H1 (cell line): Measurements from ENCODE around the gene IL17REL. TPM values are rescaled to one million over a fixed set of nuclear protein-coding genes. Genes with fewer than 3 reads are reported as not detected.
A peak's percentile ranks its signal among the peaks of the same experiment; 100 is the strongest.

Source experiments
- CTCF ChIA-PET: fragments of 300-600 bp; sonication (Branson Sonifier 250); formaldehyde crosslinking; loops from one replicate; lab custom pipeline; 2021; ENCODE audit not compliant: partially characterized antibody; lab: Charles Lee
- POLR2A ChIA-PET: fragments of 300-600 bp; sonication (Branson Sonifier 250); formaldehyde crosslinking; loops from one replicate; lab custom pipeline; 2021; ENCODE audit warnings: inconsistent platforms; ENCODE audit not compliant: partially characterized antibody; lab: Charles Lee
- DNase-seq, 2 experiments: peaks; one replicate each; pipeline versions ENCODE4 v3.0.0 to v3.0.0-alpha.2; 2010 to 2022; ENCODE audit warnings: low spot score in 2 of 2, low read depth in 1 of 2, mixed read lengths in 1 of 2
- FAIRE-seq: peaks from 2 replicates; lab custom pipeline; 2011; peaks lifted over from hg19 to GRCh38; lab: Jason Lieb, UNC
- H2AFZ ChIP-seq: 2 replicates; pipeline ENCODE4 v1.8.1; 2012; ENCODE audit warnings: low read length, inconsistent platforms
- H2AK5ac ChIP-seq: 2 replicates; pipeline ENCODE4 v1.6.1; 2013; ENCODE audit warnings: low read depth, low read length
- H2BK120ac ChIP-seq: replicated peaks from 2 replicates; pipeline ENCODE3; 2013; ENCODE audit warnings: low read depth, low read length, inconsistent platforms
- H2BK12ac ChIP-seq: 2 replicates; pipeline ENCODE4 v1.6.1; 2013; ENCODE audit warnings: low read depth, low read length
- H2BK15ac ChIP-seq: 2 replicates; pipeline ENCODE4 v1.6.1; 2013; ENCODE audit warnings: low read length
- H2BK20ac ChIP-seq: 2 replicates; pipeline ENCODE4 v1.6.1; 2013; ENCODE audit warnings: low read length
- H2BK5ac ChIP-seq: 2 replicates; pipeline ENCODE4 v1.6.1; 2013; ENCODE audit warnings: low read depth, low read length
- H3K14ac ChIP-seq: 2 replicates; pipeline ENCODE4 v1.6.1; 2013; ENCODE audit warnings: inconsistent platforms; ENCODE audit not compliant: insufficient read length
- H3K18ac ChIP-seq: 2 replicates; pipeline ENCODE4 v1.6.1; 2013; ENCODE audit warnings: low read length; ENCODE audit errors: extremely low read depth
- H3K23ac ChIP-seq: 2 replicates; pipeline ENCODE4 v1.6.1; 2013; ENCODE audit warnings: inconsistent platforms; ENCODE audit not compliant: insufficient read length
- H3K23me2 ChIP-seq: 2 replicates; pipeline ENCODE4 v1.6.1; 2013; ENCODE audit warnings: low read depth, low read length
- H3K27ac ChIP-seq: 2 replicates; pipeline ENCODE4 v1.6.1; 2011; ENCODE audit warnings: low read depth, low read length, inconsistent platforms
- H3K27me3 ChIP-seq, 4 experiments: replicated peaks in 1 of 4; 1 replicate in 1 of 4; 2 replicates in 3 of 4; pipeline versions ENCODE4 v1.6.1 to v1.8.1; 2011 to 2013; ENCODE audit warnings: low read length in 3 of 4, mild to moderate bottlenecking in 3 of 4, inconsistent platforms in 2 of 4, mixed read lengths in 2 of 4, moderate library complexity in 1 of 4; ENCODE audit not compliant: control insufficient read depth in 3 of 4, insufficient read depth in 3 of 4; ENCODE audit errors: extremely low read depth in 1 of 4
- H3K36me3 ChIP-seq, 4 experiments: 2 replicates each; pipeline versions ENCODE4 v1.6.1 to v1.8.1; 2011 to 2013; ENCODE audit warnings: mild to moderate bottlenecking in 4 of 4, low read length in 3 of 4, moderate library complexity in 2 of 4, control low read depth in 1 of 4, inconsistent platforms in 1 of 4; ENCODE audit not compliant: insufficient read depth in 4 of 4, control insufficient read depth in 2 of 4
- H3K4ac ChIP-seq: replicated peaks from 2 replicates; pipeline ENCODE3; 2013; ENCODE audit warnings: low read length, low read depth, mixed read lengths, inconsistent platforms; ENCODE audit not compliant: insufficient read length
- H3K4me1 ChIP-seq, 4 experiments: replicated peaks in 1 of 4; 1 replicate in 1 of 4; 2 replicates in 3 of 4; pipeline versions ENCODE4 v1.6.1 to v1.8.1; 2011 to 2013; ENCODE audit warnings: low read length in 3 of 4, inconsistent platforms in 2 of 4, mixed read lengths in 1 of 4; ENCODE audit not compliant: insufficient read depth in 4 of 4, control insufficient read depth in 3 of 4
- H3K4me2 ChIP-seq, 2 experiments: 2 replicates each; pipeline versions ENCODE4 v1.6.1 to v1.8.1; 2011 to 2013; ENCODE audit warnings: low read depth in 2 of 2, low read length in 2 of 2, control low read depth in 1 of 2, inconsistent platforms in 1 of 2, mild to moderate bottlenecking in 1 of 2; ENCODE audit not compliant: insufficient read depth in 1 of 2
- H3K4me3 ChIP-seq, 4 experiments: fragments of 200-600, 300-600 bp in 1 of 4; sonication (generic), shearing (Covaris generic), sonication (Bioruptor Twin) in 1 of 4; 2 replicates each; pipeline versions ENCODE4 v1.5.1 to v1.8.1; 2011 to 2016; ENCODE audit warnings: low read length in 4 of 4, low read depth in 3 of 4, control low read depth in 2 of 4, inconsistent platforms in 2 of 4, mild to moderate bottlenecking in 2 of 4, mixed read lengths in 1 of 4, moderate library complexity in 1 of 4; ENCODE audit not compliant: insufficient read depth in 2 of 4; ENCODE audit errors: extremely low read depth in 1 of 4
- H3K56ac ChIP-seq: replicated peaks from 2 replicates; pipeline ENCODE3; 2013; ENCODE audit warnings: low read depth, mild to moderate bottlenecking, mixed read lengths, low read length, inconsistent platforms; ENCODE audit not compliant: insufficient read length
- H3K79me1 ChIP-seq: 2 replicates; pipeline ENCODE4 v1.6.1; 2013; ENCODE audit warnings: low read depth, low read length, control low read depth
- H3K79me2 ChIP-seq, 2 experiments: 2 replicates each; pipeline versions ENCODE4 v1.6.1 to v1.8.1; 2012 to 2013; ENCODE audit warnings: low read length in 2 of 2, mild to moderate bottlenecking in 2 of 2, inconsistent platforms in 1 of 2; ENCODE audit not compliant: insufficient read depth in 2 of 2, control insufficient read depth in 1 of 2
- H3K9ac ChIP-seq, 4 experiments: replicated peaks in 1 of 4; 1 replicate in 1 of 4; 2 replicates in 3 of 4; pipeline versions ENCODE4 v1.6.1 to v1.8.1; 2011 to 2013; ENCODE audit warnings: low read depth in 3 of 4, low read length in 3 of 4, control low read depth in 2 of 4, mild to moderate bottlenecking in 2 of 4, moderate library complexity in 2 of 4, inconsistent platforms in 1 of 4; ENCODE audit errors: extremely low read depth in 1 of 4
- H3K9me3 ChIP-seq, 2 experiments: 2 replicates each; pipeline versions ENCODE4 v1.6.1 to v1.8.1; 2012 to 2013; ENCODE audit warnings: mild to moderate bottlenecking in 2 of 2, moderate library complexity in 2 of 2, control low read depth in 1 of 2, inconsistent platforms in 1 of 2, low read depth in 1 of 2, low read length in 1 of 2, mixed read lengths in 1 of 2; ENCODE audit not compliant: insufficient read depth in 2 of 2
- H4K20me1 ChIP-seq, 2 experiments: replicated peaks in 1 of 2; 2 replicates each; pipeline versions ENCODE3 to v1.8.1; 2011 to 2013; ENCODE audit warnings: inconsistent platforms in 2 of 2, low read length in 2 of 2, mild to moderate bottlenecking in 1 of 2; ENCODE audit not compliant: insufficient read depth in 2 of 2, control insufficient read depth in 1 of 2
- H4K5ac ChIP-seq: 2 replicates; pipeline ENCODE4 v1.6.1; 2013; ENCODE audit warnings: low read length, low read depth, mixed read lengths, inconsistent platforms; ENCODE audit not compliant: insufficient read length
- H4K8ac ChIP-seq: 2 replicates; pipeline ENCODE4 v1.8.0; 2013; ENCODE audit warnings: mild to moderate bottlenecking, moderate library complexity, low read length, inconsistent platforms; ENCODE audit not compliant: insufficient read depth; ENCODE audit errors: extremely low read depth
- H4K91ac ChIP-seq: replicated peaks from 2 replicates; pipeline ENCODE3; 2013; ENCODE audit warnings: low read length, mixed read lengths, inconsistent platforms; ENCODE audit not compliant: insufficient read length
- WGBS, 2 experiments: shearing (Covaris generic) in 1 of 2; methylation state at CpG; one replicate each; pipeline versions ENCODE4 v1.1.6 to v1.1.7; 2013 to 2015; ENCODE audit warnings: low lambda C conversion rate in 2 of 2, mixed read lengths in 2 of 2, inconsistent platforms in 1 of 2, low coverage in 1 of 2, missing lambda C conversion rate in 1 of 2; ENCODE audit not compliant: insufficient replicate concordance in 2 of 2, insufficient coverage in 1 of 2, insufficient read length in 1 of 2; ENCODE audit errors: extremely low coverage in 1 of 2, missing lambda C conversion rate in 1 of 2; 5-methylcytosine and 5-hydroxymethylcytosine counted together
- polyA plus RNA-seq, 7 experiments: library from polyadenylated mRNA; depleted of rRNA in 3 of 7; stranded (reverse) in 5 of 7; unstranded in 2 of 7; fragments of >200 nt in 5 of 7; fragments of 200-250 nt in 2 of 7; gene quantifications; 1 replicate in 5 of 7; 2 replicates in 1 of 7; 4 replicates in 1 of 7; pipeline versions ENCODE4 v1.2.1 to v1.2.3, GENCODE V29; 2011 to 2013; ENCODE audit warnings: missing spikeins in 2 of 7, mixed read lengths in 2 of 7
- total RNA-seq: library from RNA; stranded (reverse); fragmentation: NEBNext Ultra II Directional; extraction: Animal tissue kit (Norgen Biotek cat#: 25700); gene quantifications from 2 replicates; pipeline ENCODE4 v1.2.1, GENCODE V29; 2021

Gene IL17REL
- total and polyA plus RNA-seq, 2 of the 8 experiments (the other 6 are each of a cell fraction or from before 2014, with no cell fraction given) = 0.15 to 0.20 TPM

GRCh38 chr22:50058906-50059880 is 46.6 kb upstream of the IL17REL start:
- Histone ChIP-seq H3K4me2 (peak overlapping the region; percentile 86 to 89), H3K4ac (no peak overlapping the region), H2BK15ac (no peak overlapping the region), H4K8ac (no peak overlapping the region), H4K20me1 (no peaks in the 10 kb centered on the region), H2BK12ac (no peak overlapping the region), H2BK120ac (no peak overlapping the region), H2BK5ac (no peak overlapping the region), H2BK20ac (no peak overlapping the region), H3K4me1 (peaks cover 0 to 11% (median 2%) of the 10 kb centered on the region in 4 experiments; a peak in 4 of 7 replicates), H3K18ac (no peak overlapping the region; the same call in 1 of the 2 replicates), H4K5ac (no peak overlapping the region), H3K79me2 (no peaks in the 10 kb centered on the region), H3K23ac (no peak overlapping the region), H3K9me3 (no peaks in the 10 kb centered on the region), H3K36me3 (no peaks in the 10 kb centered on the region), H2AK5ac (no peak overlapping the region), H3K23me2 (peaks cover 15% of the 10 kb centered on the region; the same call in 1 of the 2 replicates), H3K56ac (no peak overlapping the region), H3K27ac (no peak overlapping the region), H3K4me3 (peak overlapping the region; percentile 46 to 66 (median 56)), H3K79me1 (no peaks in the 10 kb centered on the region), H2AFZ (no peak overlapping the region), H4K91ac (no peak overlapping the region), H3K27me3 (peaks cover 8 to 20% (median 11%) of the 10 kb centered on the region in 4 experiments), H3K9ac (no peak overlapping the region; a peak in 1 of 7 replicates), H3K14ac (no peak overlapping the region)
- ChIA-PET POLR2A (interaction anchor here (1.3 kb wide), 1 partner anchor 16 kb away, joined by 5 read pairs; no protein-coding TSS in a partner anchor), CTCF (interaction anchor here (0.7 to 2.9 kb wide), 30 partner anchors 10 to 342 kb away, joined by 3 to 11 read pairs (median 4); no protein-coding TSS in a partner anchor)
- FAIRE-seq = no peak
- WGBS, 2 experiments = 6% methylated on average over 25 of the region's 31 CpGs; no CpG with 5 or more reads in 1 of the 2 experiments
- peak in 1 of 2 experiments; percentile 27 for DNase-seq
